ENCODE measurements around the gene DEPDC5. TPM values are rescaled to one million over a fixed set of nuclear protein-coding genes. Genes with fewer than 3 reads are reported as not detected.

Gene DEPDC5
- total RNA-seq, 1 donor from 2014 or later = 39.5 TPM

DNA sequence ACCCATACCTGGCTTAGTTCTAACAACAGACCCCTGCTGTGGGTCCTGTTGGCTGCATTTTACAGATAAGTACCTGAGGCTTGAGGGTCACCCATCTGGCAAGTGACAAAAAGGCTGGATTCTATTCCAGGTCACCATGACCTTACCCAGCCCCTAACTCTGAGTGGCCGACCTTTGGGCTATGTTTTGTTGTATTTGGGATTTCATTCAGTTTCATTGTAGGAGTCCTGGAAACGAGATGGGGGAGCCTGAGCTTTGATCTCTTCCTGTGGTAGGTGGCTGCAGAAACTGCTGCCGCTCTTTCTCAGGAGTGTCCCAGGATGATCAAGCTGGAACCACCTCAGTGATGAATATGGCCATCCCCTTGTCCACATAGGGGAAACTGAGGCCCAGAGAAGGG is 165.9 kb downstream of the DEPDC5 start:
- Mint-ChIP-seq H3K27ac (ENCODE audit: unreplicated experiment) (no peak overlapping the region), H3K27me3 (ENCODE audit: low read depth) (no peaks in the 10 kb centered on the region), H3K36me3 (ENCODE audit: low read depth) (no peaks in the 10 kb centered on the region), H3K4me3 (no peak overlapping the region), H3K4me1 (peaks cover 5% of the 10 kb centered on the region), H3K9me3 (no peaks in the 10 kb centered on the region)
- TF ChIP-seq, protein P1, sequence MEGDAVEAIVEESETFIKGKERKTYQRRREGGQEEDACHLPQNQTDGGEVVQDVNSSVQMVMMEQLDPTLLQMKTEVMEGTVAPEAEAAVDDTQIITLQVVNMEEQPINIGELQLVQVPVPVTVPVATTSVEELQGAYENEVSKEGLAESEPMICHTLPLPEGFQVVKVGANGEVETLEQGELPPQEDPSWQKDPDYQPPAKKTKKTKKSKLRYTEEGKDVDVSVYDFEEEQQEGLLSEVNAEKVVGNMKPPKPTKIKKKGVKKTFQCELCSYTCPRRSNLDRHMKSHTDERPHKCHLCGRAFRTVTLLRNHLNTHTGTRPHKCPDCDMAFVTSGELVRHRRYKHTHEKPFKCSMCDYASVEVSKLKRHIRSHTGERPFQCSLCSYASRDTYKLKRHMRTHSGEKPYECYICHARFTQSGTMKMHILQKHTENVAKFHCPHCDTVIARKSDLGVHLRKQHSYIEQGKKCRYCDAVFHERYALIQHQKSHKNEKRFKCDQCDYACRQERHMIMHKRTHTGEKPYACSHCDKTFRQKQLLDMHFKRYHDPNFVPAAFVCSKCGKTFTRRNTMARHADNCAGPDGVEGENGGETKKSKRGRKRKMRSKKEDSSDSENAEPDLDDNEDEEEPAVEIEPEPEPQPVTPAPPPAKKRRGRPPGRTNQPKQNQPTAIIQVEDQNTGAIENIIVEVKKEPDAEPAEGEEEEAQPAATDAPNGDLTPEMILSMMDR (conservative IDR thresholded peaks at IDR 0.05) = no peak
- no peak for DNase-seq (ENCODE audit: low read depth, low spot score)

DNA sequence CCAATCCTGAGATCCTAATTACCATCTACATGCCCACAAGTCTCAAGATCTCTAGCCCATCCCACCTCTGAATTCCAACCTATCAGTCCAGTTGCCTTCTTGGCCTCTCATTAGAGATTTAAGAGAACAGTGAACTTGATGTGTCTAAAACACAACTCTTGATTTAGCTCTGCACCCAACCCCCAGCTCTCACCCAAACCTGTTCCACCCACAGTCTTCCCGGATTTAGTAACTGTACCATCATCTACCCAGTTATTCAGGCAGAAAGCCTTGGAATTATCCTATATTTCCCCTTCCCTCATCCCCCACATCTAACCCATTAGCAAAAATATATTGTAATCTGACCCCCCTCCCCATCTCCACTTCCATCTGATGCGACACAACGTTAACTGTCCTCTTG is 166.5 kb downstream of the DEPDC5 start:
- H3K4me3 Mint-ChIP-seq = no peak overlapping the region
- TF ChIP-seq, protein P1 (conservative IDR thresholded peaks at IDR 0.05) = no peak
- no peaks in the 10 kb centered on the region for H3K36me3 Mint-ChIP-seq (ENCODE audit: low read depth)
- peaks cover 3% of the 10 kb centered on the region for H3K9me3 Mint-ChIP-seq
- no peak overlapping the region for H3K27ac Mint-ChIP-seq (ENCODE audit: unreplicated experiment)
- peaks cover 9% of the 10 kb centered on the region for H3K4me1 Mint-ChIP-seq
- no peak for DNase-seq (ENCODE audit: low read depth, low spot score)
- peaks cover 2% of the 10 kb centered on the region for H3K27me3 Mint-ChIP-seq (ENCODE audit: low read depth)

DNA sequence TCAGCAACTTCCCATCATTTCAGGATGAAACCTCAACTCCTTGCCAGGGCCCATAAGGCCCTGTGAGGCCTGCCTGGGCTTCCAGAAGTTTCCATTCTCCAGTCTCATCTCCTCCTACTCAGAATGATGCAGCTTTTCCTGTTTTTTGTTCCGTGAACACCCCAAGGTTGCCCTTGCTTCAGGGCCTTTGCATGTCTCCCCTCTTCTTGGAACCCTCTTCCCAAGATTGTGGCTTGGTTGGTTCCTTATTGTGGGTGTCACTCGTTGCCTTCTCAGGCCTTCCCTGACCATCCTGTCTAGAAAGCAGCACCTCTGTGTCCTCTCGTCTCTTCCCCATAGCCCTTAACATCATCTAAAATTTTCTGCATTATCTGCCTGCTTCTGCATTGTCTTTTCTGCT is 167.3 kb downstream of the DEPDC5 start:
- DNase-seq (ENCODE audit: low read depth, low spot score) = no peak

DNA sequence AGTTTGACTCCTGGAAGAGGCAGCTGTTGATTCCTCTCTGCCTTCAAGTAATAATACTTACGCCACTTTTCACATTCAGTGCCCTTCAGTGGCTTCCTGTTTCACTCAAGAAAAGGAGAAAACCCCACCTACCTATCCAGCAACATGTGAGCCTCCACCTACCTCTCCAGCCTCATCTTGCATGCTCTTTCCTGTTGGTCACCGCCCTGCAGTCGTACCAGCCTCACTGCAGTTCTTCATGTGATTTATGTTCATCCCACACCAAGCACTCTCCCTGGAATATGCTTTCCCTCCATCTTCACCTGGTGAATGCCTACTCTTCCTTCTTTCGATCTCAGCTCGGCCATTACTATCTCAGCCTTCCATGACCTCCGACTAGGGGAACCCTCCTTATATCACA is 168.7 kb downstream of the DEPDC5 start:
- Mint-ChIP-seq H3K4me3 (no peak overlapping the region), H3K27ac (ENCODE audit: unreplicated experiment) (peak overlapping the region; percentile 4), H3K4me1 (peaks cover 20% of the 10 kb centered on the region), H3K27me3 (ENCODE audit: low read depth) (peaks cover 2% of the 10 kb centered on the region), H3K9me3 (peaks cover 3% of the 10 kb centered on the region), H3K36me3 (ENCODE audit: low read depth) (no peaks in the 10 kb centered on the region)
- no peak for DNase-seq (ENCODE audit: low read depth, low spot score)
- TF ChIP-seq, protein P1 (conservative IDR thresholded peaks at IDR 0.05) = no peak

More for the DNA sequence above, 167.3 kb downstream of the DEPDC5 start:
- H3K9me3 Mint-ChIP-seq = peaks cover 3% of the 10 kb centered on the region
- no peak overlapping the region for H3K27ac Mint-ChIP-seq (ENCODE audit: unreplicated experiment)
- H3K36me3 Mint-ChIP-seq (ENCODE audit: low read depth) = no peaks in the 10 kb centered on the region
- H3K27me3 Mint-ChIP-seq (ENCODE audit: low read depth) = peaks cover 2% of the 10 kb centered on the region
- H3K4me3 Mint-ChIP-seq = no peak overlapping the region
- TF ChIP-seq, protein P1 (conservative IDR thresholded peaks at IDR 0.05) = no peak
- peaks cover 16% of the 10 kb centered on the region for H3K4me1 Mint-ChIP-seq

DNA sequence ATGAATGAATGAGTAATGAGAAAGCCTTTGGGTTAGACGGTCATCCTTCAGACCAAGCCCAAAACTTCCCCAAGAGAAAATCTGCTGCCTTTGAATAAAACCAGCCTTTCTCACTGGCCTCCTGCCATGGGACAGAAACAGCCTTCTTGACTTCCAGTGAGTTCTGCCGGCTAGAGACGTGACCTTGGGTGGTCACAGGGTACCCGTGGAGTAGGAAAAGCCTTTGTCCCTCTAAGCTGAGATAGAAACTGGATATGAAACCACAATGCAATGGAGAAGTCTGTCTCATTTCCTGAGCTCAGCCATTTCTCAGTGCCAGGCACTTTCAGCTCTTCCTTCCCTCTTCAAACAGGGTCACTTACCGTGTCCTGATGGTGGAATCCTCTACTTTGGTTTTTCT is 169.3 kb downstream of the DEPDC5 start:
- Mint-ChIP-seq H3K36me3 (ENCODE audit: low read depth) (no peaks in the 10 kb centered on the region), H3K9me3 (peaks cover 3% of the 10 kb centered on the region), H3K27me3 (ENCODE audit: low read depth) (peaks cover 2% of the 10 kb centered on the region), H3K4me3 (no peak overlapping the region), H3K4me1 (peaks cover 20% of the 10 kb centered on the region), H3K27ac (ENCODE audit: unreplicated experiment) (peak overlapping the region; percentile 29)
- DNase-seq (ENCODE audit: low read depth, low spot score) = no peak
- TF ChIP-seq, protein P1 (conservative IDR thresholded peaks at IDR 0.05) = no peak

DNA sequence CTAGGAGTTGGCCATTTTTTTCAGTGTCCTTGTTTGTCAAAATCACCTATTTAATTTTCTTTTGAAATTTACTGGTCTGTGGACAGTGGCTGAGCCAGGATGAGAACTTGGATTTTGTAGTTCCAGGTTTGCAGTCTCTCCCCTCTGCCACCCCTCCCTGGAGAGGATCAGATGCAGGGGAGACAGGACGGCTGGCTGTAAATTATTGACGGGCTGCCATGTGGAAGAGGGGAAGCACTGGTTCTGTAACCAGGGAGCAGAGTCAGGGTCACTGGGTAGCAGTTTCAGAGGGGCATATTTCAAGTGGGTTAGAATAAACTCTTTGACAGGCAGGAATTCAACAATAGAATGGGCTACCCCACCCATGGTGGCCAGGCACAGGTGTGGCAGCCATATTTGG is 169.9 kb downstream of the DEPDC5 start:
- no peak overlapping the region for H3K27ac Mint-ChIP-seq (ENCODE audit: unreplicated experiment)
- H3K36me3 Mint-ChIP-seq (ENCODE audit: low read depth) = no peaks in the 10 kb centered on the region
- TF ChIP-seq, protein P1 (conservative IDR thresholded peaks at IDR 0.05) = no peak
- peaks cover 16% of the 10 kb centered on the region for H3K4me1 Mint-ChIP-seq
- no peak for DNase-seq (ENCODE audit: low read depth, low spot score)
- peaks cover 2% of the 10 kb centered on the region for H3K27me3 Mint-ChIP-seq (ENCODE audit: low read depth)
- H3K9me3 Mint-ChIP-seq = peaks cover 3% of the 10 kb centered on the region
- no peak overlapping the region for H3K4me3 Mint-ChIP-seq

Measured in neural crest cell (in vitro differentiated cells).